Left lung (tissue), 10 donors: ENCODE data around the gene OPRL1. TPM values are rescaled to one million over a fixed set of nuclear protein-coding genes. Genes with fewer than 3 reads are reported as not detected.
A peak's percentile ranks its signal among the peaks of the same experiment; 100 is the strongest.

Source experiments
- ATAC-seq: fragments of 200-7000 bp; cut with Tn5 transposase; one replicate; pipeline ENCODE4 v1.9.1; 2020; ENCODE audit warnings: moderate library complexity
- DNase-seq, 4 donors: peaks; one replicate each; pipeline ENCODE4 v3.0.0-alpha.2; 2013 to 2020
- H3K27ac ChIP-seq, 2 donors: fragments of 200-600 bp; sonication (generic) in 1 of 2; one replicate each; pipeline versions ENCODE4 v1.5.0 to v1.8.0; 2020 to 2021
- H3K27me3 ChIP-seq, 2 donors: fragments of 200-600 bp; sonication (generic) in 1 of 2; one replicate each; pipeline versions ENCODE4 v1.5.0 to v1.8.0; 2020 to 2021
- H3K36me3 ChIP-seq, 2 donors: fragments of 200-600 bp; sonication (generic) in 1 of 2; one replicate each; pipeline versions ENCODE4 v1.5.0 to v1.8.0; 2020 to 2021
- H3K4me1 ChIP-seq, 2 donors: fragments of 200-600 bp; one replicate each; pipeline ENCODE4 v1.8.0; 2021
- H3K4me3 ChIP-seq, 2 donors: fragments of 200-600 bp; sonication (generic) in 1 of 2; one replicate each; pipeline versions ENCODE4 v1.5.0 to v1.8.0; 2020 to 2021; ENCODE audit warnings: mild to moderate bottlenecking in 1 of 2
- H3K9me3 ChIP-seq, 2 donors: fragments of 200-600 bp; sonication (generic) in 1 of 2; one replicate each; pipeline versions ENCODE4 v1.5.0 to v1.8.0; 2020 to 2021
- intact Hi-C, 2 donors: fragments of 100-400 bp; cut with DNase I; formaldehyde crosslinking; loops; one replicate each; pipeline versions ENCODE4 v1.11.2 to v1.14.2; 2022
- polyA plus RNA-seq, 6 donors: library from polyadenylated mRNA; unstranded; fragments of 120-200 nt; gene quantifications; one replicate each; pipeline ENCODE4 v1.2.1, GENCODE V29; 2013; ENCODE audit not compliant: insufficient read length in 6 of 6
- total RNA-seq, 2 donors: library from RNA; stranded (reverse); fragmentation: NEBNext Ultra II Directional; extraction: Animal tissue kit (Norgen Biotek cat#: 25700); gene quantifications; one replicate each; pipeline ENCODE4 v1.2.1, GENCODE V29; 2021
- TF ChIP-seq, protein P1 (sequence below), 2 donors: fragments of 200-600 bp; sonication (generic) in 1 of 2; IDR thresholded peaks; one replicate each; pipeline versions ENCODE4 v1.5.0 to v1.8.0; 2021; ENCODE audit warnings: antibody characterized with exemption in 2 of 2
- donor health status: DM: no; HTN: yes; CAD: no.
- donor health status: DM: no; HTN: no; CAD: no.

OPRL1 gene
- total and polyA plus RNA-seq, 8 donors, result 1.8 to 2.5 (median 2.2) TPM

DNA sequence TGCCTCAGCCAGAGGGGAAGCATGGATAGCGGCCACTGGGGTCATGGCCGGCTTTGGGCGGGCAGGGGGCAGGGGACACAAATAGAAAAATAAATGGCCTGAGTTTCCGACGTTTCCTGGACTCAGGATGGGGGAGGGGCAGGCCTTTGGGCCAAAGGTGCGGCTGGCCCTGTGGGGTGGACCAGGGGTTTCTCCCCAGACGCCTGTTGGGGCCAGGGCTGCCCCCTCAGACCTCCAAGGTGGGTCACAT lies 23.3 kb upstream of the OPRL1 start:
- peak overlapping the region in 1 of 2 donors; percentile 22 for H3K4me3 ChIP-seq
- ATAC-seq (no peak), DNase-seq (no peak)
- H3K4me1 ChIP-seq, result peaks cover 6 to 43% of the 10 kb centered on the region in 2 donors
- intact Hi-C loops, result no loop called here
- TF ChIP-seq, protein P1, sequence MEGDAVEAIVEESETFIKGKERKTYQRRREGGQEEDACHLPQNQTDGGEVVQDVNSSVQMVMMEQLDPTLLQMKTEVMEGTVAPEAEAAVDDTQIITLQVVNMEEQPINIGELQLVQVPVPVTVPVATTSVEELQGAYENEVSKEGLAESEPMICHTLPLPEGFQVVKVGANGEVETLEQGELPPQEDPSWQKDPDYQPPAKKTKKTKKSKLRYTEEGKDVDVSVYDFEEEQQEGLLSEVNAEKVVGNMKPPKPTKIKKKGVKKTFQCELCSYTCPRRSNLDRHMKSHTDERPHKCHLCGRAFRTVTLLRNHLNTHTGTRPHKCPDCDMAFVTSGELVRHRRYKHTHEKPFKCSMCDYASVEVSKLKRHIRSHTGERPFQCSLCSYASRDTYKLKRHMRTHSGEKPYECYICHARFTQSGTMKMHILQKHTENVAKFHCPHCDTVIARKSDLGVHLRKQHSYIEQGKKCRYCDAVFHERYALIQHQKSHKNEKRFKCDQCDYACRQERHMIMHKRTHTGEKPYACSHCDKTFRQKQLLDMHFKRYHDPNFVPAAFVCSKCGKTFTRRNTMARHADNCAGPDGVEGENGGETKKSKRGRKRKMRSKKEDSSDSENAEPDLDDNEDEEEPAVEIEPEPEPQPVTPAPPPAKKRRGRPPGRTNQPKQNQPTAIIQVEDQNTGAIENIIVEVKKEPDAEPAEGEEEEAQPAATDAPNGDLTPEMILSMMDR (IDR thresholded peaks at IDR 0.05), result no peak
- H3K36me3 ChIP-seq, result no peaks in the 10 kb centered on the region
- peak overlapping the region; percentile 77 for H3K27ac ChIP-seq
- no peaks in the 10 kb centered on the region for H3K9me3 ChIP-seq
- peaks cover 0 to 58% of the 10 kb centered on the region in 2 donors for H3K27me3 ChIP-seq

- TF ChIP-seq, protein P1 (IDR thresholded peaks at IDR 0.05), result no peak
- Histone ChIP-seq H3K9me3 (no peaks in the 10 kb centered on the region), H3K4me3 (peak overlapping the region in 1 of 2 donors; percentile 22), H3K27me3 (peaks cover 0 to 53% of the 10 kb centered on the region in 2 donors), H3K36me3 (no peaks in the 10 kb centered on the region), H3K4me1 (peaks cover 6 to 43% of the 10 kb centered on the region in 2 donors), H3K27ac (peak overlapping the region; percentile 77)
- intact Hi-C loops, result no loop called here
- DNase-seq (no peak), ATAC-seq (no peak)
Measured at GRCh38 chr20:64056889-64057627, 22.8 kb upstream of the OPRL1 start.

DNA sequence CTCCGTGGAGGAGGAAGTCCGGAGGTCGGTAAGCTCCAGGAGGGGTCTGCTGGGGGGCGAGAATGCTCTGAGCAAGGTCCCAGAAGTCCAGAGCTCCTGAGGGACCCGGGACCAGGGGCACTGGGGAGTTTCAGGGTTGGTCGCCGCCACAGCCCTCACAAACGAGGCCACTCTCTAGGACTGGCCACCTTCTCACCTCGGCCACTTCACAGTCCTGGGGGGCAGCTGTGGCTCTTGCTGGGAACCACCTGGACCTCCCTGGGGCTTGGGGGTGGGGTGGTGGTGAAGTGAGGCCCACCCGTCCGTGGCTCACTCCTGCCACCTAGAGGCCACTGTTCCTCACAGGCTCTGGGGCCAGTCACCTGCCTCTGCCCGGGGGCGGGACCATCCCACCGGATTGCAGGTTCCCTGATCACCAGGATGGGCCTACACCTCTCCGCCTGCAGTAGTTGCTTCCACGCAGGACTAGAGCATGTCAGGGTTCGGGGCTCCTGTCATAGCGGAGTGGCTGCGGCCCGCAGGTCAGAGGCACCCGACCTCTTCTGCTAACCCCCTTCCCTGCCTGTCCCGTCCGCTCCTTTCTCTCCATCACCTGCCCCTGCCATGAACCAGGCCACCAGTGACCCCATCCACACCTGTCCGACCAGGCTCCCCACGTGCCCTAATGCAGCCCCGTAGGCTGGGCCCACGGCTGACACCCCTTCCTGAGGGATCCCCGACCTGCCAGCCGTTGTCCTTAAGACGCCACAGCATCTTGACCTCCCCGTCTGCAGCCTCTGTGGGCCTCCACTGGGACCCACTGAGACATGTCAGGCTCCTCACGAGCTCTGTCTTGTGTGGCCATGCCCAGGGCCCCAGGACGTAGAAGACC lies 22.0 kb upstream of the OPRL1 start:
- Histone ChIP-seq H3K27me3 (peaks cover 0 to 45% of the 10 kb centered on the region in 2 donors), H3K36me3 (no peaks in the 10 kb centered on the region), H3K27ac (peak overlapping the region; percentile 77), H3K4me3 (peak overlapping the region in 1 of 2 donors; percentile 22), H3K4me1 (peaks cover 12 to 49% of the 10 kb centered on the region in 2 donors), H3K9me3 (no peaks in the 10 kb centered on the region)
- ATAC-seq (peak; percentile 73), DNase-seq (peak in 3 of 4 donors; percentile 75 to 91 (median 82))
- TF ChIP-seq, protein P1 (IDR thresholded peaks at IDR 0.05), result peak; percentile 78 to 89
- intact Hi-C loops, result no loop called here

DNA sequence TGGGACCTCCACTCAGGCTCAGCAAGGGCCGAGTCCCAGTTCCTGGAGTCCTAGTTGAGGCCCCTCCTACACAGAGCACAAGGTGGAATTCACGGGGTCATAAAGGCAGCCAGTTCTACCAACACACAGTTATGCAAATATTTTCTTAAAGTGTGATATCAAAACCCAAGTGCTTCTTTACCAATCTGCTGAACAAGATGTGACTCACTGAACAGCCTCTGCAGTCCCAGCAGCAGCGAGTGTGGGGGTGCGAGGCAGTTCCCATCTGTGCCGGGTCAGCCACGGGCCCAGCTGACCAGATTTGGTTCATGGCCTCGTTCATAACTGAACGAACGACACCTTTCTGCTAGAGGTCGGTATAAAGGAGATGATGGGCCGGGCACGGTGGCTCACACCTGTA lies 21.3 kb upstream of the OPRL1 start:
- no peak for ATAC-seq
- no peak for DNase-seq
- TF ChIP-seq, protein P1 (IDR thresholded peaks at IDR 0.05), result no peak
- Histone ChIP-seq H3K36me3 (no peaks in the 10 kb centered on the region), H3K27me3 (peaks cover 0 to 39% of the 10 kb centered on the region in 2 donors), H3K4me3 (no peak overlapping the region), H3K27ac (no peak overlapping the region), H3K9me3 (no peaks in the 10 kb centered on the region), H3K4me1 (peaks cover 12 to 54% of the 10 kb centered on the region in 2 donors)
- intact Hi-C loops, result no loop called here

DNA sequence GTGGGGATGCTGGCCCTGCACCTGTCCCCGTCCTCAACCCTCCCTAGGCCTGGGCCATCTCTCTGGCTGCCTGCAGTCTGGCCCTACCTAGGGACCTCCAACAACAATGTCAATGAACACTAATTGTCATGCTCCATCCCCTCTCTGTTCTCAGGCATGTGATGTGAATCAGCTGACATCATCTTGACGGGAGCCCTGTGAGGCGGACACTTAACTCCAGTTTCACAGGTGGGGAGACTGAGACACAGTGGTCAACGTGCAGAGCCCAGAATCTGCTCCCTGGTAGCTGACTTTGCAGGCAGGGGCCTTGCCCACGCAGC lies 17.6 kb upstream of the OPRL1 start:
- Histone ChIP-seq H3K27ac (peak overlapping the region; percentile 79 to 83), H3K4me1 (peaks cover 16 to 54% of the 10 kb centered on the region in 2 donors), H3K27me3 (peaks cover 0 to 4% of the 10 kb centered on the region in 2 donors), H3K4me3 (peak overlapping the region; percentile 91 to 95), H3K36me3 (no peaks in the 10 kb centered on the region), H3K9me3 (no peaks in the 10 kb centered on the region)
- TF ChIP-seq, protein P1 (IDR thresholded peaks at IDR 0.05), result no peak
- DNase-seq, result no peak
- intact Hi-C loops, result no loop called here
- ATAC-seq, result no peak
